Spleen (tissue), 11 donors: ENCODE results near the gene UQCC3. TPM values are rescaled to one million over a fixed set of nuclear protein-coding genes. Genes with fewer than 3 reads are reported as not detected.
A peak's percentile ranks its signal among the peaks of the same experiment; 100 is the strongest.

Experiments
- DNase-seq: peaks from one replicate; pipeline ENCODE4 v3.0.0-alpha.2; 2020
- H3K27ac ChIP-seq, 8 donors: fragments of 200-600 bp; sonication (generic) in 7 of 8; 1 replicate in 4 of 8; 2 replicates in 4 of 8; pipeline versions ENCODE4 v1.5.0 to v1.8.0; 2016 to 2021; ENCODE audit warnings: inconsistent platforms in 4 of 8, mild to moderate bottlenecking in 4 of 8, moderate library complexity in 1 of 8
- H3K27me3 ChIP-seq, 7 donors: fragments of 200-600 bp; sonication (generic) in 6 of 7; replicated peaks in 1 of 7; 1 replicate in 4 of 7; 2 replicates in 3 of 7; pipeline versions ENCODE4 v1.5.0 to v1.8.0; 2016 to 2021; ENCODE audit warnings: inconsistent platforms in 3 of 7, mild to moderate bottlenecking in 1 of 7
- H3K36me3 ChIP-seq, 6 donors: fragments of 200-600 bp; sonication (generic) in 5 of 6; 1 replicate in 4 of 6; 2 replicates in 2 of 6; pipeline versions ENCODE4 v1.5.0 to v1.8.0; 2016 to 2021; ENCODE audit warnings: inconsistent platforms in 2 of 6
- H3K4me1 ChIP-seq, 6 donors: fragments of 200-600 bp; sonication (generic) in 5 of 6; 1 replicate in 3 of 6; 2 replicates in 3 of 6; pipeline versions ENCODE4 v1.5.0 to v1.8.0; 2016 to 2021; ENCODE audit warnings: inconsistent platforms in 3 of 6
- H3K4me3 ChIP-seq, 8 donors: fragments of 200-600 bp; sonication (generic) in 7 of 8; 1 replicate in 4 of 8; 2 replicates in 4 of 8; pipeline versions ENCODE4 v1.5.0 to v1.8.0; 2016 to 2021; ENCODE audit warnings: inconsistent platforms in 4 of 8, mild to moderate bottlenecking in 4 of 8, moderate library complexity in 2 of 8
- H3K9me3 ChIP-seq, 8 donors: fragments of 200-600 bp; sonication (generic) in 7 of 8; 1 replicate in 4 of 8; 2 replicates in 4 of 8; pipeline versions ENCODE4 v1.5.0 to v1.8.0; 2016 to 2021; ENCODE audit warnings: inconsistent platforms in 4 of 8
- CTCF ChIP-seq, 11 experiments: fragments of 200-600 bp in 7 of 11; fragments of 450-650 bp in 4 of 11; sonication (generic) in 4 of 11; IDR thresholded peaks in 8 of 11; conservative IDR thresholded peaks in 3 of 11; 1 replicate in 7 of 11; 2 replicates in 4 of 11; pipeline versions ENCODE4 v1.4.0 to v1.8.0; 2016 to 2021; ENCODE audit warnings: antibody characterized with exemption in 11 of 11, inconsistent platforms in 4 of 11, mild to moderate bottlenecking in 1 of 11
- POLR2A ChIP-seq, 3 donors: fragments of 450-650 bp; IDR thresholded peaks; one replicate each; pipeline ENCODE4 v1.5.1; 2017; ENCODE audit warnings: antibody characterized with exemption in 3 of 3, mild to moderate bottlenecking in 1 of 3
- POLR2AphosphoS5 ChIP-seq, 3 donors: sonication (generic); formaldehyde crosslinking; IDR thresholded peaks; one replicate each; pipeline ENCODE4 v1.5.1; 2017; ENCODE audit warnings: antibody characterized with exemption in 3 of 3
- WGBS, 5 donors: extraction: QIAGEN DNeasy Blood & Tissue Kit in 3 of 5; methylation state at CpG; one replicate each; pipeline versions ENCODE4 v1.1.5 to v1.1.7; 2013 to 2018; 5-methylcytosine and 5-hydroxymethylcytosine counted together
- intact Hi-C: fragments of 100-400 bp; cut with DNase I; formaldehyde crosslinking; loops from one replicate; pipeline ENCODE4 v1.15.0; 2023; ENCODE audit warnings: low total_unique reads
- polyA plus RNA-seq, 3 donors: library from polyadenylated mRNA; stranded (reverse); fragments of 200-250 nt; gene quantifications; one replicate each; pipeline ENCODE4 v1.2.1, GENCODE V29; 2013
- total RNA-seq, 7 donors: library from RNA; depleted of rRNA in 3 of 7; stranded (reverse); fragments of >200 nt in 3 of 7; fragmentation: NEBNext Ultra II Directional in 4 of 7; extraction: Animal tissue kit (Norgen Biotek cat#: 25700) in 4 of 7; gene quantifications; one replicate each; pipeline versions ENCODE4 v1.1.0 to v1.2.1, GENCODE V29; 2016 to 2021
- donor health status: healthy with polysubstance abuse.
- donor health status: DM: no; HTN: no; CAD: no; lungs with moderate emphysema.
- donor health status: DM: no; HTN: no; CAD: no.
- donor health status: Bipolar disorder and iron deficiency.
- donor health status: healthy.
- donor health status: DM: no; HTN: no; CAD: no.
- donor health status: DM: yes; HTN: yes; CAD: no.

UQCC3 gene
- total and polyA plus RNA-seq, 10 donors: 4.9 to 23.7 (median 6.2) TPM

DNA sequence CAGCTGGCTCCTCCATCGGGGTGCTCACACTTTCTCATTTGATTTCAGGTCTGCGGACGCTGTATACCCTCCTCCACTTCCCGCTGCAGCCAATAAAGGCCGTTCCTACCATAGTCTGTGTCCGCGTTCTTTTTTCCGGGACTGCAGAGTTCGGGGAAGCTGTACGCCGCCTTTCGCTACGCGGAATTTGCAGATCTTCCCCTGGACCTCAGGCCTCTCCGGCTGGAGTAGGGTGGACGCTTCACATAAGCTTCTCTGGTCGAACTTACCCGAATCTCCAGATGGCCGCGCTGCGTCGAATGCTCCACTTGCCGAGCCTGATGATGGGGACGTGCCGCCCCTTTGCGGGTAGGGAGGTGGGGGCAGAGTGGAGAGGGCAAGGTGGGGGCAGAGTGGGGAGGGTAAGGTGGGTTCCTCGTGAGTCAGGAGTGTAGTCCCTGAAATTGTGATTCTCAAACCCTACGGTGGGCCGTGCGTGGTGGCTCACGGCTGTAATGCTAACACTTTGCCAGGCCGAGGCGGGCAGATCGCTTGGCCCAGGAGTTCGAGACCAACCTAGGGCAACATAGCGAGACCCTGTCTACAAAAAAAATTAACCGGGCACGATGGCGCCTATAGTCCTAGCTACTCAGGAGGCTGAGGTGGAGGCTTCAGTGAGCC lies 5.7 kb upstream of the UQCC3 start:
- H3K4me1 ChIP-seq: peaks cover 25 to 78% (median 60%) of the 10 kb centered on the region in 6 donors
- no peaks in the 10 kb centered on the region for H3K9me3 ChIP-seq
- H3K36me3 ChIP-seq: peaks cover 0 to 45% (median 19%) of the 10 kb centered on the region in 6 donors
- DNase-seq: peak; percentile 90
- H3K4me3 ChIP-seq: peak overlapping the region; percentile 73 to 91 (median 82)
- no peak for TF ChIP-seq POLR2AphosphoS5 (IDR thresholded peaks at IDR 0.05)
- TF ChIP-seq POLR2A (IDR thresholded peaks at IDR 0.05): no peak
- no peak for TF ChIP-seq CTCF (IDR thresholded peaks at IDR 0.05 in 8 of 11, conservative IDR thresholded peaks at IDR 0.05 in 3 of 11)
- intact Hi-C loops: no loop called here
- H3K27ac ChIP-seq: peak overlapping the region; percentile 87 to 96 (median 94)
- no peaks in the 10 kb centered on the region for H3K27me3 ChIP-seq
- 2 to 8% (median 5%) methylated on average over 29 to 39 of the region's 39 CpGs for WGBS, 5 donors

DNA sequence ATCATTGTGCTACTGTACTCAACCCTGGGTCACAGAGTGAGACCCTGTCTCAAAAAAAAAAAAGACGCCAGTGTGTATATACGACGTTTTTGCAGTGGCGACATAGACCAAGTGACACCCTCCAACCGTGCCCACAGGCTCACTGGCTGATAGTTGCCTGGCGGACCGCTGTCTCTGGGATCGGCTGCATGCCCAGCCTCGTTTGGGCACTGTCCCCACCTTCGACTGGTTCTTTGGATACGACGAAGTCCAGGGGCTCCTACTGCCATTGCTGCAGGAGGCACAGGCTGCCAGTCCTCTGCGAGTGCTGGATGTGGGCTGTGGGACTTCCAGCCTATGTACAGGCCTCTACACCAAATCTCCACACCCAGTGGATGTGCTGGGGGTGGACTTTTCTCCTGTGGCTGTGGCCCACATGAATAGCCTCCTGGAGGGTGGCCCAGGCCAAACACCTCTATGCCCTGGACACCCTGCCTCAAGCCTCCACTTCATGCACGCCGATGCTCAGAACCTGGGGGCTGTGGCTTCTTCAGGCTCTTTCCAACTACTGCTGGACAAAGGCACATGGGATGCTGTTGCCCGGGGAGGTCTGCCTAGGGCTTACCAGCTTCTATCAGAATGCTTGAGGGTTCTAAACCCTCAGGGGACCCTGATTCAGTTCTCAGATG lies 5.1 kb upstream of the UQCC3 start:
- H3K9me3 ChIP-seq: no peaks in the 10 kb centered on the region
- peaks cover 0 to 39% (median 19%) of the 10 kb centered on the region in 6 donors for H3K36me3 ChIP-seq
- DNase-seq: peak; percentile 82
- 45 to 72% (median 64%) methylated on average over 14 to 16 of the region's 16 CpGs for WGBS, 5 donors
- no peak for TF ChIP-seq CTCF (IDR thresholded peaks at IDR 0.05 in 8 of 11, conservative IDR thresholded peaks at IDR 0.05 in 3 of 11)
- no peak for TF ChIP-seq POLR2A (IDR thresholded peaks at IDR 0.05)
- TF ChIP-seq POLR2AphosphoS5 (IDR thresholded peaks at IDR 0.05): no peak
- H3K27ac ChIP-seq: peak overlapping the region; percentile 87 to 96 (median 94)
- peak overlapping the region; percentile 73 to 91 (median 82) for H3K4me3 ChIP-seq
- intact Hi-C loops: no loop called here
- no peaks in the 10 kb centered on the region for H3K27me3 ChIP-seq
- H3K4me1 ChIP-seq: peaks cover 29 to 83% (median 64%) of the 10 kb centered on the region in 6 donors

- peak overlapping the region in 1 of 8 donors; percentile 89 for H3K4me3 ChIP-seq
- peaks cover 0 to 28% (median 10%) of the 10 kb centered on the region in 6 donors for H3K36me3 ChIP-seq
- H3K9me3 ChIP-seq: no peaks in the 10 kb centered on the region
- H3K27me3 ChIP-seq: no peaks in the 10 kb centered on the region
- intact Hi-C loops: no loop called here
- 76 to 97% (median 83%) methylated on average over 2 of the region's 2 CpGs for WGBS, 5 donors
- TF ChIP-seq CTCF (IDR thresholded peaks at IDR 0.05 in 8 of 11, conservative IDR thresholded peaks at IDR 0.05 in 3 of 11) (no peak), POLR2AphosphoS5 (IDR thresholded peaks at IDR 0.05) (no peak), POLR2A (IDR thresholded peaks at IDR 0.05) (no peak)
- H3K27ac ChIP-seq: peak overlapping the region in 3 of 8 donors; percentile 16 to 96 (median 96)
- H3K4me1 ChIP-seq: peaks cover 30 to 84% (median 69%) of the 10 kb centered on the region in 6 donors
- no peak for DNase-seq
Observed at GRCh38 chr11:62667460-62667859, 4.0 kb upstream of the UQCC3 start.
